Stimulated activated naive CD4-positive, alpha-beta T cell (primary cell): Measurements from ENCODE around the gene CEP89.
A peak's percentile ranks its signal among the peaks of the same experiment; 100 is the strongest.
"Not testable (repeated sequence)": the region's sequence is repeated elsewhere in the genome, so short reads cannot be mapped to it uniquely, and the experiment has no call there.

Experiments used
- DNase-seq, 6 experiments: peaks; one replicate each; lab custom pipeline; 2025; lab: John Stamatoyannopoulos, UW

The CEP89 gene

GRCh38 chr19:32971715-32972540 lies at the start of gene CEP89, which contains the start of gene FAAP24:
Gene CEP89 (minus strand): TSS chr19:32971958. CDS start chr19:32971874, 84 bp downstream.
Gene FAAP24 (plus strand): TSS chr19:32972242. CDS start chr19:32973197, 955 bp downstream.
- peak; percentile 97 to 98 (median 98) for DNase-seq

- not testable (repeated sequence) for DNase-seq
Measured at GRCh38 chr19:33010891-33011290, 39.1 kb upstream of the CEP89 start.

GRCh38 chr19:33008738-33009137 lies 37.0 kb upstream of the CEP89 start:
- no peak for DNase-seq

- DNase-seq: no peak
Measured at GRCh38 chr19:33005440-33005839, 33.7 kb upstream of the CEP89 start.

- not testable (repeated sequence) for DNase-seq
Measured at GRCh38 chr19:33003424-33004024, 31.8 kb upstream of the CEP89 start.

GRCh38 chr19:33002126-33002865 lies 30.5 kb upstream of the CEP89 start:
- DNase-seq: not testable (repeated sequence)

GRCh38 chr19:33000910-33001309 lies 29.2 kb upstream of the CEP89 start:
- no peak for DNase-seq

GRCh38 chr19:33000510-33000909 lies 28.8 kb upstream of the CEP89 start:
- peak in 1 of 6 experiments; percentile 11 for DNase-seq

- no peak for DNase-seq
Measured at GRCh38 chr19:32998722-32999121, 27.0 kb upstream of the CEP89 start.

- no peak for DNase-seq
Measured at GRCh38 chr19:32997716-32998355, 26.1 kb upstream of the CEP89 start.

- DNase-seq: not testable (repeated sequence)
Measured at GRCh38 chr19:32997061-32997464, 25.3 kb upstream of the CEP89 start.

- DNase-seq: not testable (repeated sequence)
Measured at GRCh38 chr19:32995966-32996365, 24.2 kb upstream of the CEP89 start.

- no peak for DNase-seq
Measured at GRCh38 chr19:32988724-32989123, 17.0 kb upstream of the CEP89 start.

- not testable (repeated sequence) for DNase-seq
Measured at GRCh38 chr19:32988254-32988653, 16.5 kb upstream of the CEP89 start.

- DNase-seq: not testable (repeated sequence)
Measured at GRCh38 chr19:32982488-32982887, 10.7 kb upstream of the CEP89 start.

GRCh38 chr19:32979807-32980206 lies 8.0 kb upstream of the CEP89 start:
- DNase-seq: not testable (repeated sequence)

GRCh38 chr19:32977813-32978212 lies 6.1 kb upstream of the CEP89 start:
- DNase-seq: not testable (repeated sequence)

GRCh38 chr19:32977280-32977679 lies 5.5 kb upstream of the CEP89 start:
- no peak for DNase-seq

GRCh38 chr19:32976223-32976805 lies 4.6 kb upstream of the CEP89 start:
- peak; percentile 24 to 75 (median 54) for DNase-seq

- no peak for DNase-seq
Measured at GRCh38 chr19:32971012-32971595, 654 bp downstream of the CEP89 start.

- no peak for DNase-seq
Measured at GRCh38 chr19:32969549-32969948, 2.2 kb downstream of the CEP89 start.
